Measurements from ENCODE around the gene ADAMTSL2.

ADAMTSL2 gene

GRCh38 chr9:133601746-133602145 is 67.2 kb downstream of the ADAMTSL2 start:
- TF ChIP-seq PATZ1 (CRISPR knock-in tag; IDR thresholded peaks at IDR 0.05; ENCODE audit: borderline replicate concordance): no peak
- TF ChIP-seq ZNF70 (CRISPR knock-in tag; IDR thresholded peaks at IDR 0.05): no peak
- no peak for TF ChIP-seq ESRRG (CRISPR knock-in tag; IDR thresholded peaks at IDR 0.05)
- TF ChIP-seq TCF4 (CRISPR knock-in tag; IDR thresholded peaks at IDR 0.05; ENCODE audit: borderline replicate concordance): no peak
- no peak for TF ChIP-seq SNAI2 (CRISPR knock-in tag; IDR thresholded peaks at IDR 0.05)
- ATAC-seq: no peak

DNA sequence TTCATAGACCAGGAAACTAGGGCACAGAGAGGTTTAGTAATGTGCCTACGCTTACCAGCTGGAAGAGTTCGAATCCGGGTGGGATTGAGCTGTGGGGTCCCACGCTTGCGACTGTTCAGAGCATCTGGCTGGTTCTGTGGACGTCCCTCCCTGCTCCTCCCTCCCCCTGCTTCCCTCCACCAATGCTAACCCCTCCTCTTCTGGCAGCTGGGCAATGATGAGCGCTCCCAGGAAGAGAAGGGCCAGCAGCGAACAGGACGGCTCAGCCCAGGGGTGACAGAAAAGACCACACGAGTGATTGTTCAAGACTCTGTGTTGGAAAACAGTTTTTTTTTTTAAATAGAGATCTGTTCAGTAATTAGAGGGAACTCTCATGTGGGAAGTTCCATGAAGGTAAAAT is 67.8 kb downstream of the ADAMTSL2 start:
- no peak for ATAC-seq
- no peak for TF ChIP-seq TOX (CRISPR knock-in tag; IDR thresholded peaks at IDR 0.05; ENCODE audit: borderline replicate concordance)
- TF ChIP-seq, protein P1, sequence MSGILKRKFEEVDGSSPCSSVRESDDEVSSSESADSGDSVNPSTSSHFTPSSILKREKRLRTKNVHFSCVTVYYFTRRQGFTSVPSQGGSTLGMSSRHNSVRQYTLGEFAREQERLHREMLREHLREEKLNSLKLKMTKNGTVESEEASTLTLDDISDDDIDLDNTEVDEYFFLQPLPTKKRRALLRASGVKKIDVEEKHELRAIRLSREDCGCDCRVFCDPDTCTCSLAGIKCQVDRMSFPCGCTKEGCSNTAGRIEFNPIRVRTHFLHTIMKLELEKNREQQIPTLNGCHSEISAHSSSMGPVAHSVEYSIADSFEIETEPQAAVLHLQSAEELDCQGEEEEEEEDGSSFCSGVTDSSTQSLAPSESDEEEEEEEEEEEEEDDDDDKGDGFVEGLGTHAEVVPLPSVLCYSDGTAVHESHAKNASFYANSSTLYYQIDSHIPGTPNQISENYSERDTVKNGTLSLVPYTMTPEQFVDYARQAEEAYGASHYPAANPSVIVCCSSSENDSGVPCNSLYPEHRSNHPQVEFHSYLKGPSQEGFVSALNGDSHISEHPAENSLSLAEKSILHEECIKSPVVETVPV (CRISPR knock-in tag; IDR thresholded peaks at IDR 0.05): no peak
- no peak for TF ChIP-seq ZNF565 (CRISPR knock-in tag; conservative IDR thresholded peaks at IDR 0.05; ENCODE audit: low read depth)
- no peak for TF ChIP-seq ESRRG (CRISPR knock-in tag; IDR thresholded peaks at IDR 0.05)
- TF ChIP-seq SNAI2 (CRISPR knock-in tag; IDR thresholded peaks at IDR 0.05): no peak
- TF ChIP-seq CSDC2 (CRISPR knock-in tag; IDR thresholded peaks at IDR 0.05): no peak
- no peak for TF ChIP-seq ISL1 (CRISPR knock-in tag; IDR thresholded peaks at IDR 0.05)
- TF ChIP-seq ZNF70 (CRISPR knock-in tag; IDR thresholded peaks at IDR 0.05): no peak
- no peak for TF ChIP-seq PPARA (CRISPR knock-in tag; IDR thresholded peaks at IDR 0.05; ENCODE audit: borderline replicate concordance)
- no peak for TF ChIP-seq ARNTL (CRISPR knock-in tag; IDR thresholded peaks at IDR 0.05; ENCODE audit: borderline replicate concordance, low read depth)
- no peak for TF ChIP-seq BACH2 (CRISPR knock-in tag; IDR thresholded peaks at IDR 0.05; ENCODE audit: borderline replicate concordance)
- TF ChIP-seq CREB5 (CRISPR knock-in tag; IDR thresholded peaks at IDR 0.05; ENCODE audit: low read depth): no peak
- no peak for TF ChIP-seq GLIS3 (CRISPR knock-in tag; IDR thresholded peaks at IDR 0.05)
- TF ChIP-seq PATZ1 (CRISPR knock-in tag; IDR thresholded peaks at IDR 0.05; ENCODE audit: borderline replicate concordance): no peak
- TF ChIP-seq ZC3H10 (CRISPR knock-in tag; IDR thresholded peaks at IDR 0.05): no peak
- no peak for TF ChIP-seq ZFP3 (CRISPR knock-in tag; IDR thresholded peaks at IDR 0.05)
- TF ChIP-seq TCF4 (CRISPR knock-in tag; IDR thresholded peaks at IDR 0.05; ENCODE audit: borderline replicate concordance): no peak
- no peak for TF ChIP-seq ZFP30 (CRISPR knock-in tag; IDR thresholded peaks at IDR 0.05)
- no peak for TF ChIP-seq POU6F1 (CRISPR knock-in tag; IDR thresholded peaks at IDR 0.05; ENCODE audit: borderline replicate concordance, low read depth)

DNA sequence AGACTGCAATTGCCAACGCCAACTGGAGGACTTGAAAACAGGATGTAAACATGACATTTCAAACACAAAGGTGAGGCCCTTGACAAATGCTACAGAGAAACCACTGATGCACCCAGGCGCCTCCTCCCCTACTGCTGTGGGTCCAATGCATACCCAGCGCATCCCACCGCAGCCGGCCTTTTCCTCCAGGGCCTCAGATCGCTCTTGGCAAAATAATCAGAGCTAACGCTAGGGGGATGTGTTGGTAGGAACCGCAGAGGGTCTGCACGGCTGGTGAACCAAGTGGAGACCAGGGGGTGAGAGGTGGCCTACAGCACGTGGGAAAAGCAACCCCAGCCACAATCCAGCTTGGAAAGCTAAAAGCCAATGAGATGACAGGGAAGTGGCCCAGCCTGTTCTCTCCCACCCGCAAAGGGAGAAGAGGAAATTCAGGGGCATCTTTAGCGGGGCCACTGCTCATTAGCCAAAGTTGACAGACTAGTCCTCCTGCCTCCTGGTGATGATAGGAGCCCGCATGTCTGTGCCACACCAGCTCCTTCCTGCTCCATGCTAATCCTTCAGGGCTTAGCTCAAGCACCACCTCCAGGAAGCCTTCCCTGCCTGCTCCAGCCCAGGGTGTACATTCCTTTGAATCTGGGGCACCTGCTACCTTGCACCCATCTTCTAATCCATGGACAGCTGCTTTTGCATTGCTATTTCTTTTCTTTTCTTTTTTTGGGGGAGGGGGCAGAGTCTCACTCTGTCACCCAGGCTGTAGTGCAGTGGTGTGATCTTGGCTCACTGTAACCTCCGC is 68.8 kb downstream of the ADAMTSL2 start:
- ATAC-seq: no peak

GRCh38 chr9:133604214-133604613 is 69.7 kb downstream of the ADAMTSL2 start:
- TF ChIP-seq TSHZ2 (CRISPR knock-in tag; IDR thresholded peaks at IDR 0.05): no peak
- TF ChIP-seq, protein P1 (CRISPR knock-in tag; IDR thresholded peaks at IDR 0.05): no peak
- no peak for TF ChIP-seq ZNF70 (CRISPR knock-in tag; IDR thresholded peaks at IDR 0.05)
- no peak for TF ChIP-seq ZNF565 (CRISPR knock-in tag; conservative IDR thresholded peaks at IDR 0.05; ENCODE audit: low read depth)
- TF ChIP-seq ZFP3 (CRISPR knock-in tag; IDR thresholded peaks at IDR 0.05): no peak
- no peak for TF ChIP-seq OSR1 (CRISPR knock-in tag; IDR thresholded peaks at IDR 0.05)
- ATAC-seq: no peak

More for the DNA sequence above, 68.8 kb downstream of the ADAMTSL2 start:
- TF ChIP-seq ISL1 (CRISPR knock-in tag; IDR thresholded peaks at IDR 0.05) (no peak), SNAI2 (CRISPR knock-in tag; IDR thresholded peaks at IDR 0.05) (no peak), CSDC2 (CRISPR knock-in tag; IDR thresholded peaks at IDR 0.05) (no peak)
